ENCODE data around the gene PPP2R2D.

Gene PPP2R2D

GRCh38 chr10:131902211-131902610 is 1.4 kb downstream of the PPP2R2D start:
- peaks cover 56% of the 10 kb centered on the region for H4K20me1 ChIP-seq (ENCODE audit: insufficient read depth, low read length, poor library complexity, severe bottlenecking)
- no peaks in the 10 kb centered on the region for H3K9me3 ChIP-seq (ENCODE audit: insufficient read depth, low read depth, low read length)
- TF ChIP-seq CTCF (conservative IDR thresholded peaks at IDR 0.05; ENCODE audit: low read length) (no peak), EZH2phosphoT487 (IDR thresholded peaks at IDR 0.05; ENCODE audit: borderline replicate concordance) (no peak)
- H3K4me2 ChIP-seq (ENCODE audit: low read depth, low read length, poor library complexity, severe bottlenecking), result peak overlapping the region; percentile 90
- peaks cover 69% of the 10 kb centered on the region for H3K4me1 ChIP-seq (ENCODE audit: insufficient read depth, low read length, poor library complexity, severe bottlenecking)
- peaks cover 62% of the 10 kb centered on the region for H3K79me2 ChIP-seq (ENCODE audit: insufficient read depth, low read length)
- no peaks in the 10 kb centered on the region for H3K9me2 ChIP-seq (replicated peaks; ENCODE audit: low read depth, low read length)
- H3K36me3 ChIP-seq (ENCODE audit: insufficient read depth, low read length), result peaks cover 11% of the 10 kb centered on the region; the same call in 1 of the 2 replicates
- peak overlapping the region; percentile 78 for H3K9ac ChIP-seq (ENCODE audit: low read depth, low read length, poor library complexity, severe bottlenecking)
- no peaks in the 10 kb centered on the region for H3F3A ChIP-seq (ENCODE audit: low read depth)
- H2AFZ ChIP-seq (ENCODE audit: low read length), result no peak overlapping the region
- H3K27me3 ChIP-seq (ENCODE audit: insufficient read depth, low read length, poor library complexity, severe bottlenecking), result no peaks in the 10 kb centered on the region
- H3K4me3 ChIP-seq (ENCODE audit: low read length, poor library complexity, severe bottlenecking), result peak overlapping the region; percentile 77

- TF ChIP-seq EZH2phosphoT487 (IDR thresholded peaks at IDR 0.05; ENCODE audit: borderline replicate concordance) (no peak), CTCF (conservative IDR thresholded peaks at IDR 0.05; ENCODE audit: low read length) (no peak)
- Histone ChIP-seq H3K27me3 (ENCODE audit: insufficient read depth, low read length, poor library complexity, severe bottlenecking) (no peaks in the 10 kb centered on the region), H3K4me3 (ENCODE audit: low read length, poor library complexity, severe bottlenecking) (peak overlapping the region; percentile 77), H3K36me3 (ENCODE audit: insufficient read depth, low read length) (peaks cover 11% of the 10 kb centered on the region; the same call in 1 of the 2 replicates), H3K79me2 (ENCODE audit: insufficient read depth, low read length) (peaks cover 67% of the 10 kb centered on the region), H2AFZ (ENCODE audit: low read length) (no peak overlapping the region), H3K9me2 (replicated peaks; ENCODE audit: low read depth, low read length) (no peaks in the 10 kb centered on the region), H3K4me2 (ENCODE audit: low read depth, low read length, poor library complexity, severe bottlenecking) (peak overlapping the region; percentile 90), H3K9me3 (ENCODE audit: insufficient read depth, low read depth, low read length) (no peaks in the 10 kb centered on the region), H3K9ac (ENCODE audit: low read depth, low read length, poor library complexity, severe bottlenecking) (peak overlapping the region; percentile 78), H3F3A (ENCODE audit: low read depth) (no peaks in the 10 kb centered on the region), H3K4me1 (ENCODE audit: insufficient read depth, low read length, poor library complexity, severe bottlenecking) (peaks cover 66% of the 10 kb centered on the region), H4K20me1 (ENCODE audit: insufficient read depth, low read length, poor library complexity, severe bottlenecking) (peaks cover 58% of the 10 kb centered on the region)
Measured at GRCh38 chr10:131902691-131903090, 1.9 kb downstream of the PPP2R2D start.

- peaks cover 61% of the 10 kb centered on the region for H3K4me1 ChIP-seq (ENCODE audit: insufficient read depth, low read length, poor library complexity, severe bottlenecking)
- H3K9me2 ChIP-seq (replicated peaks; ENCODE audit: low read depth, low read length), result no peaks in the 10 kb centered on the region
- no peaks in the 10 kb centered on the region for H3F3A ChIP-seq (ENCODE audit: low read depth)
- H3K4me2 ChIP-seq (ENCODE audit: low read depth, low read length, poor library complexity, severe bottlenecking), result peak overlapping the region; percentile 90
- H3K9me3 ChIP-seq (ENCODE audit: insufficient read depth, low read depth, low read length), result no peaks in the 10 kb centered on the region
- H3K27me3 ChIP-seq (ENCODE audit: insufficient read depth, low read length, poor library complexity, severe bottlenecking), result no peaks in the 10 kb centered on the region
- peak overlapping the region; percentile 63 for H3K4me3 ChIP-seq (ENCODE audit: low read length, poor library complexity, severe bottlenecking)
- no peak for TF ChIP-seq CTCF (conservative IDR thresholded peaks at IDR 0.05; ENCODE audit: low read length)
- TF ChIP-seq EZH2phosphoT487 (IDR thresholded peaks at IDR 0.05; ENCODE audit: borderline replicate concordance), result no peak
- H3K36me3 ChIP-seq (ENCODE audit: insufficient read depth, low read length), result peaks cover 15% of the 10 kb centered on the region; the same call in 1 of the 2 replicates
- H3K79me2 ChIP-seq (ENCODE audit: insufficient read depth, low read length), result peaks cover 92% of the 10 kb centered on the region
- H4K20me1 ChIP-seq (ENCODE audit: insufficient read depth, low read length, poor library complexity, severe bottlenecking), result peaks cover 84% of the 10 kb centered on the region
- H3K9ac ChIP-seq (ENCODE audit: low read depth, low read length, poor library complexity, severe bottlenecking), result peak overlapping the region; percentile 31
- no peak overlapping the region for H2AFZ ChIP-seq (ENCODE audit: low read length)
Measured at GRCh38 chr10:131905267-131905571, 4.4 kb downstream of the PPP2R2D start.
